ENCODE results near the gene COX6A1.

- no peak for TF ChIP-seq CTCF (IDR thresholded peaks at IDR 0.05)
- no peak for TF ChIP-seq POLR2A (IDR thresholded peaks at IDR 0.05)
- no peak for TF ChIP-seq POLR2AphosphoS5 (IDR thresholded peaks at IDR 0.05)
- no peak for TF ChIP-seq EP300 (IDR thresholded peaks at IDR 0.05; ENCODE audit: low read depth)
Observed at GRCh38 chr12:120444676-120445075, 6.8 kb downstream of the COX6A1 start.
